ENCODE results near the gene UBP1.
"Not testable (repeated sequence)": the region's sequence is repeated elsewhere in the genome, so short reads cannot be mapped to it uniquely, and the experiment has no call there.

Gene UBP1

DNA sequence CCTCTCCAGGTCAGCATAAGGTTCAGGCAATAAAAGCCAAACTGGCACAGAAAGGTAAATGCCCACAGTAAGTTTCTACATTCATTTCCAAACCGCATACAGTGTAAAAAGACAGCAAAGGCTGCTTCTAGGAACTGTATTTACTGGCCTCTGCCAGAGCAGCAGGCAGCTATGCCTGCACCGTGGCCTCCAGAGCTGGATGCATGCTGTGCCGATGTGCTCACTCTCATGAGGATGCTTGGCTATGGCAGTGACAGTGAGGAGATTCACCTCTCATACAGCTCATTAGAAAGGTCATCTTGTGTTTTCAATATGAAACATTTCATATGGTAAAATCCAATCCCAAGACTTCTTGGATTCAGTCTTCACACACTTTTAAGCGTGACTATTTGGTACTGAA, 50.3 kb downstream of the UBP1 start:
- DNase-seq (ENCODE audit: low read depth): no peak

DNA sequence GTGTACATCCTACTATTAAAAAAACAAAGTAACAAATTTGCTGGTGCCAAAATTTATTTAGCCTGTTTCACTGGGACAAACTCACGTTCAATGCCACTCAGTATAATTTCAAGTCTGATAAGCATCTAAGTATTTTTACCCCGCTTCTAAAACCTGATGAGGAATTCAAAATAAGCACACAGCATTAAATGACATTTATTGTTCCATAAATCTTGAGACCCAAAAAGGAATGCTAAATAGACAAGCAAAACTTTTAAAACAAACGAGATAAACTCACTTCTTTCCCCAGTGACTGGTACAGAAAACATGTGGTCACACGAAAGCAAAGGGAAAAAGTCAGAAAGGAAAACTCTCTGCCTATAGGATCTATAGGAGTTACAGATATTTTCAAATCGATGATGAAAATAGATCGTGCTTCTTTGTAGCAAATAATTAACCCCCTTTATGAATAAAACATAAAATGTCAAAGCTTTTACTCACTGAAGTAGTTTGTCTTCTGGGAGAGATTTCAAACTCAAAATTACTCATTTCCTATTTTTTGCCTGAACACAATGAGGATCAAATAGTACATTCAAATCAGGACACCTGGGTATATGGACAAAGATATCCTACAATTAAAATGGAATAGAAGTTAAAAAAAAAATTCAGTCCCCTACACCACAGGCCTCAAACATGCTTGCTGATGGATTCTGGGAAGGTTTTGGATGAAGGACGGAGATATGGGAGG, 51.7 kb downstream of the UBP1 start:
- DNase-seq (ENCODE audit: low read depth): no peak

DNA sequence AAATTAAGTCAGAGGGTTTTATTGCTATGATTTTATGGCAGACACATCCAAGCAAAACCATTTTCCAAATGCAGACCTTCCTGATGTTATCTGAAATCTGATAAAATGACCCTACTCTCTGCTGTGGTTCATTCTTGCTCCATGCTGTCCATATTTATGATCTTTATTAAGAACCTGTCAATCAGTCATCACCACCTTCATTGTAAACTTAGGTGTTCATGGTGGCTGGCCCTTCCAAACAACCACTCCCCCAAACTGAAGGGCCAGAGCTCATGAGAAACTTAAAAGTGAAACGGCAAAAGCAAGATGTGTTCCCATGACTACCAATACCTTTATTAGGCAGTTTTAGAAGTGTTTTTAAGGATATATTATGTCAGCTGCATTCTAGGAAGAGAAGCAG, 53.6 kb downstream of the UBP1 start:
- DNase-seq (ENCODE audit: low read depth): no peak

DNA sequence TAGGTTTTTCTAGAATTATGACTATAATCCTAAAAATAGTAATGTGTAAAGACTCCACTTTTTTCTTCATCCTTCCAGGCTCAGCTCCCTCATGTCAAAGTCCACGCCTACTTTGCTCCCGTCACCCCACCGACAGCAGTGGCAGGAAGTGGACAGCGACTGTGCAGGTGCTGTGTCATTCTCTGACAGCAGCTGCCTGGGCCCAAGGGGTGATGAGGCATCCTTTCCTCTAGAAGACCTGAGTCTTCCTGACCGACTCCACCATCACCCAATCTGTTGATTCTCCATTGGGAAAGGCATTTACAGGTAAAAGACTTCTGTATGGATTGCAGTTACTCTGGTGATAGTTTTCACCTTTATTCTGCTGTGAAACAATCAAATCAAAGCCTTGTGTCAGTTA, 54.8 kb downstream of the UBP1 start:
- DNase-seq (ENCODE audit: low read depth): no peak

DNA sequence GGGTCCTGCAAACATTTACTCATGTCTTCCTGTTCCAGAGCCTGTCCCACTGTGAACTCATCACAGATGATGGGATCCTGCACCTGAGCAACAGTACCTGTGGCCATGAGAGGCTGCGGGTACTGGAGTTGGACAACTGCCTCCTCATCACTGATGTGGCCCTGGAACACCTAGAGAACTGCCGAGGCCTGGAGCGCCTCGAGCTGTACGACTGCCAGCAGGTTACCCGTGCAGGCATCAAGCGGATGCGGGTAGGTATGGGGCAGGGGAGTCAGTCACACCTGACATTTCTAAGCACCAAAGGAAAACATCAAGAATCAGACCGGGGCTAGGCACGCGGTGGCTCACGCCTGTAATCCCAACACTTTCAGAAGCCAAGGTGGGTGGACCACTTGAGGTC, 56.3 kb downstream of the UBP1 start:
- DNase-seq (ENCODE audit: low read depth): no peak

DNA sequence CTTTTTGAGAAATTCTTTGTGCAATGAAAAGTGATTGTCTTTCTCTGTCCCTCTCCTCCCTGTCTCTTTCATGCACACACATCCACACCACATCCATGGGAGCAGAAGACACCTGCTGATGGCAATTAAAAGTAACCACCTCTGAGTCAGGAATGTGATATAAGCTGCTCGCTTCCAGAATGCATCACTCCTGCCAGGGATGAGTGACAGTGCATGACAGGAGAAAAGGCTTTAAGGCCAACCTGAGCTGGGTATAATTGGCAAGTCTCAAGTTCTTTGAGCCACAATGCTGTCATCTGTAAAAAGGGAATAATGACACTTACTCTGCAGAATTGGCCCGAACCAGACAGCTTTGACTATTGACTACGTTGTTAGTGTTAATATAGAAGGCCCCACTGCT, 59.6 kb downstream of the UBP1 start:
- DNase-seq (ENCODE audit: low read depth): no peak

DNA sequence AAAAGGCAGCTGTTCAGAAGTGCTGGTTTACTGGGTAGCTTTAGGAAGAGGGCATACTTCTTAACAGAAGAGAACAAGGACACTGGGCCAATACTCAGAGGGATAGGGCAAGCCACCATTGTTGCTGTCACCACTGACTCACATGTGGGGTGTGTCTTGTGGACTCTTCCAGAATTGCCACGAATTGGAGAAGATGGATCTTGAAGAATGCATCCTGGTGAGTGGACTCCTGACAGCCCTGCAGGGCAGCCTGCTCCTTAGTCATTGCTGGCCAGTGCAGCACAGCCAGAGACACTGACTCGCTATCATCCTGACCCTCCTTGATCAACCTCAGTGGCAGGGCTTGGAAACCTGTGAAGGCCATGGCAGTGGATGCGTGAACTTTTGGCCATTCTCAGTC, 62.3 kb downstream of the UBP1 start:
- peak; percentile 58 for DNase-seq (ENCODE audit: low read depth)

DNA sequence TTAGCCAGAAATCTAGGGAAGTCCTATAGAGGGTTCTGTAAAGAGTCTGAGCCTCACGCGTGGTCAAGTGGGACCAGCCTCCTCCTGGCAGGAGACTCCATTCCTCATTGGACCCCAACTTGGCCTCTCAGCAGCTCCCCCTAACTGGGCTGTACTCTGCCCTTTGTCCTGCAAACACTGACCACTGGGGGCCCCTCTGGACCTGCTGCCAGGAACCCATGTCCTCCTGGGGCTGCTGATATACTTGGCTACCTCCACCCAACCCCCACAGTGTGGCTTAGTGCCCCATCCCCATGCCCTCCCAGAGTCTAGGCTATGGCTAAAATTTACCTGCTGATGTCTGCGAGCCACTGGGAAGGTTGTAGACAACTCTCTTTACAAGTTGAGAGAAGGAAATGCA, 62.7 kb downstream of the UBP1 start:
- DNase-seq (ENCODE audit: low read depth): no peak

DNA sequence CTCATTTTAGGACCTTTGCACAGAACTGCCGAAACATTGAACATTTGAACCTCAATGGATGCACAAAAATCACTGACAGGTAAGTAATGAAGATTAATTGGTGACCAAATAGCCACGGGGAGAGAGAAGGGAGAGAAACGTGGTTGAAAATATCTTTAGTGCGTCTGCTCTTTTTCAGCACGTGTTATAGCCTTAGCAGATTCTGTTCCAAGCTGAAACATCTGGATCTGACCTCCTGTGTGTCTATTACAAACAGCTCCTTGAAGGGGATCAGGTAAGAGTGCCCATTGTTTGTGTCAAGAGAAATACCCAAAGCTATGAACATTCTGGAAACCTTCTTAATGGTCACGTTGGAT, 67.1 kb downstream of the UBP1 start:
- no peak for DNase-seq (ENCODE audit: low read depth)

DNA sequence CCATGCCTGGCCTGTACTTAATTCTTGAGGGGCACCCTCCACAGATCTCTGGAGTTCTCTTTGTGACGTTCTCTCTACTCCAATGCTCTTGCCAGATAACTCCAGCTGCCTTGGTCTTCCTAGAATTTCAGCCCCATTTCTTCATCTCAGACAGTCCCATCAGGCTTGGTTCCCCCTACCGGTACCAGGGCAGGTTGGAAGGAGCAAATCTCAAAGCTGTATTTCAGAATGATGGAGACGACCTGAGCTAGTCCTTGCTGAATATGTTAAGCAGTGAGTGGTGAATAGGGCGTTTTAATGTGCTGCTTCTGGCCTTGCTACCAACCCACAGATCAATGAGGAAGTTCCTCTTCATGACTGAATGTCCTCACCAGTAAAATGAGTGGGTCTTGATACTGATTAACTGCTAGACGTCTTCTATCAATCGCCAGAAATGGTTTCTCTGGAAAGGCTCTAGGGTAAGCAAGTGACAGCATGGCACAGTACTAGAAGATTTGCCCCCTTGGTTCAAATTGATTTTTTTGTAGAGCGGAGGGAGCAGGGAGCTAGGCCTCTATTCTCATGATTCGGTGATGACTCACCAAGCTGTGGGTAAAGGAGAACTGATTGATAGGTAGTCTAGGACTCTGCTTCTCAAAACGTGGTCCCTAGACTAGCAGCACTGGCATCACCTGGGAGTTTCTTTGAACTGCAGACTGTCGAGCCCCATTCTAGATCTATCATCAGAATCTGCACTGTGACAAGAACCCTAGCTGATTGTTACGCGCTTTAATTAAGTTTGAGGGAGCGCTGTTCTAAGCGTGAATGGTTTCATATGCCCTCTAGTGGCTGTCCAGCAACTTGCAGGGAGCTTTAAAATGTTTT, 67.8 kb downstream of the UBP1 start:
- DNase-seq (ENCODE audit: low read depth): no peak

DNA sequence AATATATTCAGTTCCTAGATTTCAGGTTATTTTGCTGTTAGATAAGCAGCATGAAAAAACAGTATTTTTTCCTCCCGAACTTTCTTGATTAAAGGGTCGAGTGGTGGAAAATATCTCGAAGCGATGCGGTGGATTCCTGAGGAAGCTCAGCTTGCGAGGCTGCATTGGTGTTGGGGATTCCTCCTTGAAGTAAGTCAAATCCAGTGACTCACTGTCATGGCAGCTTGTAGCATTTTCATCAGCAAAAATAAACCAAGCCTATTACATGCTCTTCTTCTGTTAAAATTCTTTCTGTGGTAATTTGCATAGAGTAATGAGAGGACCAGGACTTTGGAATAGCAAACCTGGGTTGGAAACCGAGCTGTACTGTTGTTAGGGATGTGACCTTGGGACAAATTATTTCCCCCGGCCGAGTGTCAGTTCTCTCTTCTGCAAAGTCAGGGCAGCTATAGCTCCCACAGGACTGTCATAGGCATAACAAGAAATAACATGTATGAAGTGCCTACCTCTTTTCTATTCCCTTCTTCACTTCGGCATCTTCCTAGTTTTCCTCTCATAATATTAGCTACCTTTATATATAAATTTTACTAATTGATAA, 75.6 kb downstream of the UBP1 start:
- DNase-seq (ENCODE audit: low read depth): no peak

DNA sequence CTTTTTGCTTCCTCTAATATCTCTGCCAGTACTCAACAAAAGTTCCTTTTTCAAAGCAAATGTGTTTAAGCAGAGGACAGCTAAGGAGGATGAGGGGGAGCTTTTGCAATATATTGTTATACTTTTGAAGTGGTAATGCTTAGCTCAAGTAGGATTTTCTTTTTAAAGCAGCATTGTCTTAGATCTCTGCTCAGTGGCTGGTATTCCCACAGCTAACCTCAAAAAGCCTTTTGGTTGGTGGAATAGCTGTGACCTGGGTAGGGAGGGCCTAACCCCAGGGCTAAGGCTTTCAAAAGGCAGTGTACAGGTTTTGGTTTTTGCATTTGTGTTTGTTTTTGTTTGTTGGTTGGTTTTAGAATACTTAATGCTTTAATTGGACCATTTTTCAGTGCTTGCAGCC, 76.1 kb downstream of the UBP1 start:
- no peak for DNase-seq (ENCODE audit: low read depth)

DNA sequence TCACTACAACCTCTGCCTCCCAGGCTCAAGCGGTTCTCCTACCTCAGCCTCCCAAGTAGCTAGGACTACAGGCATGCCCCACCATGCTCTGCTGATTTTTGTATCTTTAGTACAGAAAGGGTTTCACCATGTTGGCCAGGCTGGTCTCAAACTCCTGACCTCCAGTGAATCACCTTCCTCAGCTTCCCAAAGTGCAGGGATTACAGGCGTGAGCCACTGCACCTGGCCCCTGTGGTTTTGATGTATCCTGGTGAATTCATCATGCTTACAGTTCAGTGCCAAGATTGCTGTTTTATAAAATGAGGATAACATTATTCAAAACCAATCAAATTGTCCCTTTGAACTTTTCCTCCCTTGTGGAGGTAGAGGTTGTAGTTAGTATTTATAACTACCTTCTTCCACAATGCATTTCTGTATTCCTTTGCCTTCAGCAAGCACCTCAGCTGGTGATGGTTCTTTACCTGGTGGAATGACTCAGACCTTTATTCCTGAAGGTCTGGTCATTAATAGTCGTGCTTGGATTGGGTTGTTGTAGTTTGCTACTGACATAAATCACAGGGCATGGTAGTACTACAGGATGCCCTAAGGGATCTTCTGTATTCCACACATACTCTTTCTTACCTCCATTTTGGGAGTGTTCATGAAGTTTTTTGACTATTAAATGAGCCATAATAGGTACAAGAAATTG, 76.9 kb downstream of the UBP1 start:
- DNase-seq (ENCODE audit: low read depth): no peak

DNA sequence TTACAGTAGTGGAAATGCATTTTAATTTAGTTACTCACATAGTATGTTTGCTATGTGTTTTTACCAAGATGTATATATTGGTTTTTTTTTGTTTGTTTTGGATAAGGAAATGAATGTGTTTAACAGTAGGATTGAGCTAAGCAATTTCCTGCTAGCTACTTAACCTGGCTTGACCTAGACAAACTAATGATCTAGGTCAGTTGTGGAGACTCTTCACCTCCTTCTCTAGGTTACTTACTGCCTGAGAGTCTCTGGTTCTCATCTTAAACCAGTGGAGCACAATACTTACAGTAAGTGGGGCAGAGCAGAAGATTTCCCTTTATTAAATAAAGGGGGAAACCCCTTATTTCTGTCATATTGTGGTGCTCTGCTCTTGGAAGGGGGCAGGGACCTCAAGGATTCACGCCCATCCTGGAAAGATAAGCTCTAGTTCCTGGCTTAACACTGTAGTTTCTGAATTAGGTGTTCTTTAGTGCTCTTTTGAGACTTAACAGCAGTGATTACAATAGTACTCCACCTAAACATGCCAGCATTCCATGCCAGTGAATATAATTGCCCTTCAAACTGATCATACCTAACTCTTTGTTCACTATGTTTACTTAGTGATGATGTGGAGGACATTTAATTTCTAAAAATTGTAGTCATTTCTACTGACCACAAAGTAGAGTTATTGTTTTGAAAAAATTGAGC, 79.9 kb downstream of the UBP1 start:
- DNase-seq (ENCODE audit: low read depth): no peak

DNA sequence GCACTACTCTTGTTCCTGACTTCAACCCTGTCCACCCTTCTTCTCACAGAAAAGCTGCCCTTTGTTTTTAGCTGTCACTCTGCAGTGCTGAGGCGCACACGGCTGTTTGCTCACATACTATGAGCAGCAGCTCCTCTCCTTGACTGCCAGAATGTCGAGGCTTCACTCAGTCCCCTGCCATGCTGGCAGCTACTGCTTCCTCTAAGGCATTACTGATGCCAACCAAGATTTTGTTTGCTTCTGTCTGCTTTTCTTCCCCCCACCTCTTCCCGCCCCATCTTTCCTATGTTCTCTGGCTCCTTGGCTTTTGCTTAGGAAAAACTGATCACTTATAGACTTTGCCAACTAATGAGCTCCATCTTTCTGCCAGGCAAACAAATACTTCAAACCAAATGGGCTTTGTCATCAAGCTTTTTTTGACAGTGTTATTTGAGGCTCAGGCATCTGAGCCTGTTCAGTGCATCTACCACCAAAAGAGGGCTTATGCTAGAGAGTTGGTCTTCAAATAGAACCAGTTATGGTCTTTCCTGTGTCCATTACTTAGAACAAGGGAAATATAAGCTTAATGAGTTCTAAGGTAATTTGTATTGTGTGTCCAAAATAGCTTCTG, 81.9 kb downstream of the UBP1 start:
- DNase-seq (ENCODE audit: low read depth): no peak

DNA sequence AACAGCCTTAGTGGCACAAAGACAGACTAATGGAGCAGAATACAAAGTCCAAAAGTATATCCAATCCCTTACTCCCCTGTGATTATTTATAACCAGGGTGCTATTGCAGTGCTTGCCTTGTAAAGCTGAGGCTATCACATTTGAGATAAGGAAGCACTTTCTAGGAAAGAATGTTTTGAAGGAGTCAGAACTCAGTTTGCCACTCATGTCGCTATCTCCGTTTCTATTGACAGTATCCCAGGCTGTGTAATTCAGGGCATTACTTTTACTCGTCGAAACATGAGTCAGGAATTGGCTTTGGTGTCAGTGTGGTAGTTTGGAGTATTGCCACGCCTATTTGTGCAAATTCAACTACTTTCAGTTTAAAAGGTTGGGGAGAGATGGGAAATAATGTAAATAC, 84.6 kb downstream of the UBP1 start:
- no peak for DNase-seq (ENCODE audit: low read depth)

DNA sequence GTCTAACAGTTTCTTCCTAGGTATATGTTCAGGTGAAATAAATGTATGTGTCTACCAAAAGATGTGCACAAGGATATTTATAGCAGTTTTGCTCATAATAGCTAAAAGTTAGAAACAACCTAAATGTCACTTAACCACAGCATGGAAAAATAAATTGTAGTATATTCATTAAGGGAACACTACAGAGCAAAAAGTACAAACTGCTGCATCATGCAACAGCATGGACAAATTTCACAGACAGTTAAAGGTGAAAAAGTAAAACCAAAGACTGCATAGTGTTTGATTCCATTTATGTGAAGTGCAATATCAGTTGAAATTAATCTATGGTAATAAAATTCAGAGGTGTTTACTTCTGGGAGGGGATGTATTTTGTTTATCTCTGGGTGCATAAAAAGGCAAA, 100.4 kb downstream of the UBP1 start:
- no peak for DNase-seq (ENCODE audit: low read depth)

DNA sequence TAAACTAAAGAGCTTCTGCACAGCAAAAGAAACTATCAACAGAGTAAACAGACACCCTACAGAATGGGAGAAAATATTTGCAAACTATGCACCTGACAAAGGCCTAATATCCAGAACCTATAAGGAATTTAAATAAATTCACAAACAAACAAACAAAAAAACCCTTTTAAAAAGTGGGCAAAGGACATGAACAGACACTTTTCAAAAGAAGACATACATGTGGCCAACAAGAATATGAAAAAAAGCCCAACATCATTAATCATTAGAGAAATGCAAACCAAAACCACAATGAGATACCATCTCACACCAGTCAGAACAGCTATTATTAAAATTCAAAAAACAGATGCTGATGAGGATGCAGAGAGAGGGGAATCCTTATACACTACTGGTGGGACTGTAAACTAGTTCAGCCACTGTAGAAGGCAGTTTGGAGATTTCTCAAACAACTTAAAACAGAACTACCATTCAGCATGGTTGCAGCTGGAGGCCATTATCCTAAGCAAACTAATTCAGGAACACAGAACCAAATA, 101.2 kb downstream of the UBP1 start:
- DNase-seq (ENCODE audit: low read depth): not testable (repeated sequence)

All from GM04504 (cell line).